Measurements from ENCODE around the gene ATRN. TPM values are rescaled to one million over a fixed set of nuclear protein-coding genes. Genes with fewer than 3 reads are reported as not detected.

The ATRN gene
- total and polyA plus RNA-seq, 2 donors (not counting 1 experiment from before 2014, with no cell fraction given), result 5.8 to 19.5 TPM

- Mint-ChIP-seq H3K27me3 (no peaks in the 10 kb centered on the region), H3K4me3 (peak overlapping the region; percentile 38), H3K27ac (no peak overlapping the region), H3K4me1 (peaks cover 11% of the 10 kb centered on the region), H3K9me3 (ENCODE audit: insufficient read depth) (no peaks in the 10 kb centered on the region)
- H3K27me3 ChIP-seq (replicated peaks in 1 of 4; ENCODE audit: control extremely low read depth in 1 of 4, control insufficient read depth in 3 of 4, insufficient read depth in 4 of 4, low read length in 3 of 4), result no peaks in the 10 kb centered on the region
- POLR2A ChIA-PET, result interaction anchor here (0.6 kb wide), 1 partner anchor 17 kb away, joined by 4 read pairs; no protein-coding TSS in a partner anchor
- no peaks in the 10 kb centered on the region for H4K20me1 ChIP-seq (ENCODE audit: control insufficient read depth, insufficient read depth, low read length, poor library complexity, severe bottlenecking)
- H3K4me2 ChIP-seq (replicated peaks; ENCODE audit: low read depth, low read length, poor library complexity, severe bottlenecking), result peak overlapping the region; percentile 15
- ATAC-seq (ENCODE audit: low read depth) (peak; percentile 70), DNase-seq (peak; percentile 49)
- no peaks in the 10 kb centered on the region for H3K9me3 ChIP-seq (ENCODE audit: control extremely low read depth in 1 of 3, control insufficient read depth in 2 of 3, insufficient read depth in 1 of 3, low read length in 2 of 3)
- H3K4me3 ChIP-seq (ENCODE audit: control extremely low read depth in 1 of 5, extremely low read depth in 1 of 5, insufficient read depth in 1 of 5, low read depth in 2 of 5, low read length in 4 of 5), result no peak overlapping the region
- no peak for TF ChIP-seq CTCF (IDR thresholded peaks at IDR 0.05)
- TF ChIP-seq EZH2 (IDR thresholded peaks at IDR 0.05; ENCODE audit: borderline replicate concordance, insufficient read depth, low read depth, low read length, poor library complexity, severe bottlenecking), result no peak
- 16% methylated on average over 13 of the region's 14 CpGs for WGBS (ENCODE audit: insufficient coverage)
- H3K4me1 ChIP-seq (ENCODE audit: control insufficient read depth in 2 of 2, insufficient read depth in 2 of 2, low read length in 2 of 2), result peaks cover 6 to 12% of the 10 kb centered on the region in 2 donors
- no peak overlapping the region for H3K27ac ChIP-seq (ENCODE audit: low read length in 2 of 2)
- intact Hi-C loops (cut with micrococcal nuclease), result no loop called here
- H3K36me3 ChIP-seq (replicated peaks in 1 of 2; ENCODE audit: control extremely low read depth in 1 of 2, control insufficient read depth in 1 of 2, extremely low read depth in 1 of 2, insufficient read depth in 2 of 2, low read length in 1 of 2), result no peaks in the 10 kb centered on the region
- CTCF ChIA-PET, result interaction anchor here (1.2 kb wide), 1 partner anchor 8 kb away, joined by 3 read pairs; no protein-coding TSS in a partner anchor
- no peaks in the 10 kb centered on the region for H3K79me2 ChIP-seq (ENCODE audit: control insufficient read depth, insufficient read depth, low read length)
- peak overlapping the region; percentile 48 for H2AFZ ChIP-seq (ENCODE audit: insufficient read depth, low read depth, low read length, poor library complexity, severe bottlenecking)
- H3K9ac ChIP-seq (ENCODE audit: low read length), result no peak overlapping the region
Observed at GRCh38 chr20:3430376-3431069, 40.3 kb upstream of the ATRN start.

- no peak overlapping the region for H3K4me3 Mint-ChIP-seq
- no peak for ATAC-seq (ENCODE audit: low read depth)
- H2AFZ ChIP-seq (ENCODE audit: insufficient read depth, low read depth, low read length, poor library complexity, severe bottlenecking), result no peak overlapping the region
Observed at GRCh38 chr20:3431109-3431508, 39.7 kb upstream of the ATRN start.

More at GRCh38 chr20:3431109-3431508, 39.7 kb upstream of the ATRN start:
- Mint-ChIP-seq H3K27me3 (no peaks in the 10 kb centered on the region), H3K9me3 (ENCODE audit: insufficient read depth) (no peaks in the 10 kb centered on the region), H3K4me1 (peaks cover 11% of the 10 kb centered on the region), H3K27ac (no peak overlapping the region)
- H3K27me3 ChIP-seq (replicated peaks in 1 of 4; ENCODE audit: control extremely low read depth in 1 of 4, control insufficient read depth in 3 of 4, insufficient read depth in 4 of 4, low read length in 3 of 4), result no peaks in the 10 kb centered on the region
- H4K20me1 ChIP-seq (ENCODE audit: control insufficient read depth, insufficient read depth, low read length, poor library complexity, severe bottlenecking), result no peaks in the 10 kb centered on the region
- no peak overlapping the region for H3K27ac ChIP-seq (ENCODE audit: low read length in 2 of 2)
- 83% methylated on average over 1 of the region's 4 CpGs for WGBS (ENCODE audit: insufficient coverage)
- no peaks in the 10 kb centered on the region for H3K9me3 ChIP-seq (ENCODE audit: control extremely low read depth in 1 of 3, control insufficient read depth in 2 of 3, insufficient read depth in 1 of 3, low read length in 2 of 3)
- H3K4me3 ChIP-seq (ENCODE audit: control extremely low read depth in 1 of 5, extremely low read depth in 1 of 5, insufficient read depth in 1 of 5, low read depth in 2 of 5, low read length in 4 of 5), result no peak overlapping the region
- no peak overlapping the region for H3K9ac ChIP-seq (ENCODE audit: low read length)
- no peaks in the 10 kb centered on the region for H3K79me2 ChIP-seq (ENCODE audit: control insufficient read depth, insufficient read depth, low read length)
- H3K4me1 ChIP-seq (ENCODE audit: control insufficient read depth in 2 of 2, insufficient read depth in 2 of 2, low read length in 2 of 2), result peaks cover 6 to 12% of the 10 kb centered on the region in 2 donors
- POLR2A ChIA-PET, result no interaction called here
- H3K36me3 ChIP-seq (replicated peaks in 1 of 2; ENCODE audit: control extremely low read depth in 1 of 2, control insufficient read depth in 1 of 2, extremely low read depth in 1 of 2, insufficient read depth in 2 of 2, low read length in 1 of 2), result no peaks in the 10 kb centered on the region
- DNase-seq, result no peak
- no peak overlapping the region for H3K4me2 ChIP-seq (replicated peaks; ENCODE audit: low read depth, low read length, poor library complexity, severe bottlenecking)
- no peak for TF ChIP-seq CTCF (IDR thresholded peaks at IDR 0.05)
- no peak for TF ChIP-seq EZH2 (IDR thresholded peaks at IDR 0.05; ENCODE audit: borderline replicate concordance, insufficient read depth, low read depth, low read length, poor library complexity, severe bottlenecking)
- CTCF ChIA-PET, result no interaction called here
- intact Hi-C loops (cut with micrococcal nuclease), result no loop called here

Data from B cell (primary cell).